ENCODE measurements around the gene ATP10B. TPM values are rescaled to one million over a fixed set of nuclear protein-coding genes. Genes with fewer than 3 reads are reported as not detected.

The ATP10B gene
- total RNA-seq, 1 experiment from 2014 or later: not detected

DNA sequence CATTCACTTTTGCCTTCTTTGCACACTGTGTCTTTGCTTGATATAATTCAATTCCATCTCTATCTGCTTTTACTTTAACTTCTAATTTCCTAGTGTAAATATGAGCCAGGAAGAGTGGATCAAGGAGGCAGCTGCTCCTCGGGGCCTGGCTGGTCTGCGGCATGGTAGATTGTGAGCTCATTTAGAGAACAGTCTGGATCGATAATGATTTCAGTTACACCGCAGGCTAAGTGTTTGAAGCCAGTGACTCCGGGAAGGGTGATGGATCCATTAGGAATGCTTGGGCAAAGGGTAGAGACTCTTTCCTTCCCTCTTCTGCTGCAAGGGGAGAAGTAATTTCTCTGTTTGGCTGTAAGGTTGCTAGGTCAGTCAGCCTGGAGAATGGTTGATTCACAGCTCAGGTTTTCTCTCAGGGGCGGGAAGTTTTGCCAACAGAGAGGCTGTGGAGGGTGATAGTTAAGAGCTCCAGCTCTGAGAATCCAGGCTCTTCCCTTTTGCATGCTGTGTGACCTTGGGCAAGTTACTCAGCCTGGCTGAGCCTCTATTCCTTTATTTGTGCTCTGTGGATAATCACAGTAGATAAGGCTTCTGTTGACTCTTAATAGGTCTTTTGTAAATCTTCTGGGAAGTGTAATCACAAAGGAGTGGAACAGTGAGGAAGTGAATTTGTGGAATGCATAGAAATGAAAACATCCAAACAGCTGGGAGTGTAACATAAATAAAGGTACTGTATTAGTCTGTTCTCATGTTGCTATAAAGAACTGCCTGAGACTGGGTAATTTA, 331.2 kb downstream of the ATP10B start:
- Histone ChIP-seq H3K36me3 (ENCODE audit: control insufficient read depth, insufficient read depth, low read length) (no peaks in the 10 kb centered on the region), H3K4me1 (ENCODE audit: control insufficient read depth, insufficient read depth, low read length) (no peaks in the 10 kb centered on the region), H3K4me3 (ENCODE audit: low read depth in 2 of 2, low read length in 2 of 2) (no peak overlapping the region), H3K27ac (ENCODE audit: low read length) (no peak overlapping the region), H3K27me3 (ENCODE audit: control insufficient read depth, insufficient read depth, low read length) (no peaks in the 10 kb centered on the region), H3K9me3 (ENCODE audit: control insufficient read depth, insufficient read depth, low read depth, low read length) (no peaks in the 10 kb centered on the region)
- no peak for DNase-seq (ENCODE audit: low read depth, low spot score)
- intact Hi-C loops (cut with micrococcal nuclease; ENCODE audit: unreplicated experiment): no loop called here
- ChIA-PET CTCF (no interaction called here), POLR2A (no interaction called here)
- no peak for ATAC-seq
- no TSS peak for BruUV-seq (replicated peaks)
- in situ Hi-C loops (cut with HindIII; ENCODE audit: low pct_unique_long_range_greater_than_20kb, low sequenced_read_pairs): no loop called here
- TF ChIP-seq POLR2AphosphoS5 (IDR thresholded peaks at IDR 0.05; ENCODE audit: low read depth, low read length) (no peak), SIN3A (IDR thresholded peaks at IDR 0.05; ENCODE audit: borderline replicate concordance, insufficient read depth, low read depth, low read length) (no peak), TCF7L2 (IDR thresholded peaks at IDR 0.05; ENCODE audit: low read depth, low read length) (no peak)
- TF ChIP-seq, protein P1, sequence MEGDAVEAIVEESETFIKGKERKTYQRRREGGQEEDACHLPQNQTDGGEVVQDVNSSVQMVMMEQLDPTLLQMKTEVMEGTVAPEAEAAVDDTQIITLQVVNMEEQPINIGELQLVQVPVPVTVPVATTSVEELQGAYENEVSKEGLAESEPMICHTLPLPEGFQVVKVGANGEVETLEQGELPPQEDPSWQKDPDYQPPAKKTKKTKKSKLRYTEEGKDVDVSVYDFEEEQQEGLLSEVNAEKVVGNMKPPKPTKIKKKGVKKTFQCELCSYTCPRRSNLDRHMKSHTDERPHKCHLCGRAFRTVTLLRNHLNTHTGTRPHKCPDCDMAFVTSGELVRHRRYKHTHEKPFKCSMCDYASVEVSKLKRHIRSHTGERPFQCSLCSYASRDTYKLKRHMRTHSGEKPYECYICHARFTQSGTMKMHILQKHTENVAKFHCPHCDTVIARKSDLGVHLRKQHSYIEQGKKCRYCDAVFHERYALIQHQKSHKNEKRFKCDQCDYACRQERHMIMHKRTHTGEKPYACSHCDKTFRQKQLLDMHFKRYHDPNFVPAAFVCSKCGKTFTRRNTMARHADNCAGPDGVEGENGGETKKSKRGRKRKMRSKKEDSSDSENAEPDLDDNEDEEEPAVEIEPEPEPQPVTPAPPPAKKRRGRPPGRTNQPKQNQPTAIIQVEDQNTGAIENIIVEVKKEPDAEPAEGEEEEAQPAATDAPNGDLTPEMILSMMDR (IDR thresholded peaks at IDR 0.05): no peak
- TF ChIP-seq, protein P2, sequence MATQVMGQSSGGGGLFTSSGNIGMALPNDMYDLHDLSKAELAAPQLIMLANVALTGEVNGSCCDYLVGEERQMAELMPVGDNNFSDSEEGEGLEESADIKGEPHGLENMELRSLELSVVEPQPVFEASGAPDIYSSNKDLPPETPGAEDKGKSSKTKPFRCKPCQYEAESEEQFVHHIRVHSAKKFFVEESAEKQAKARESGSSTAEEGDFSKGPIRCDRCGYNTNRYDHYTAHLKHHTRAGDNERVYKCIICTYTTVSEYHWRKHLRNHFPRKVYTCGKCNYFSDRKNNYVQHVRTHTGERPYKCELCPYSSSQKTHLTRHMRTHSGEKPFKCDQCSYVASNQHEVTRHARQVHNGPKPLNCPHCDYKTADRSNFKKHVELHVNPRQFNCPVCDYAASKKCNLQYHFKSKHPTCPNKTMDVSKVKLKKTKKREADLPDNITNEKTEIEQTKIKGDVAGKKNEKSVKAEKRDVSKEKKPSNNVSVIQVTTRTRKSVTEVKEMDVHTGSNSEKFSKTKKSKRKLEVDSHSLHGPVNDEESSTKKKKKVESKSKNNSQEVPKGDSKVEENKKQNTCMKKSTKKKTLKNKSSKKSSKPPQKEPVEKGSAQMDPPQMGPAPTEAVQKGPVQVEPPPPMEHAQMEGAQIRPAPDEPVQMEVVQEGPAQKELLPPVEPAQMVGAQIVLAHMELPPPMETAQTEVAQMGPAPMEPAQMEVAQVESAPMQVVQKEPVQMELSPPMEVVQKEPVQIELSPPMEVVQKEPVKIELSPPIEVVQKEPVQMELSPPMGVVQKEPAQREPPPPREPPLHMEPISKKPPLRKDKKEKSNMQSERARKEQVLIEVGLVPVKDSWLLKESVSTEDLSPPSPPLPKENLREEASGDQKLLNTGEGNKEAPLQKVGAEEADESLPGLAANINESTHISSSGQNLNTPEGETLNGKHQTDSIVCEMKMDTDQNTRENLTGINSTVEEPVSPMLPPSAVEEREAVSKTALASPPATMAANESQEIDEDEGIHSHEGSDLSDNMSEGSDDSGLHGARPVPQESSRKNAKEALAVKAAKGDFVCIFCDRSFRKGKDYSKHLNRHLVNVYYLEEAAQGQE (IDR thresholded peaks at IDR 0.05; ENCODE audit: insufficient read depth in 1 of 2, low read depth in 2 of 2, low read length in 1 of 2): no peak

DNA sequence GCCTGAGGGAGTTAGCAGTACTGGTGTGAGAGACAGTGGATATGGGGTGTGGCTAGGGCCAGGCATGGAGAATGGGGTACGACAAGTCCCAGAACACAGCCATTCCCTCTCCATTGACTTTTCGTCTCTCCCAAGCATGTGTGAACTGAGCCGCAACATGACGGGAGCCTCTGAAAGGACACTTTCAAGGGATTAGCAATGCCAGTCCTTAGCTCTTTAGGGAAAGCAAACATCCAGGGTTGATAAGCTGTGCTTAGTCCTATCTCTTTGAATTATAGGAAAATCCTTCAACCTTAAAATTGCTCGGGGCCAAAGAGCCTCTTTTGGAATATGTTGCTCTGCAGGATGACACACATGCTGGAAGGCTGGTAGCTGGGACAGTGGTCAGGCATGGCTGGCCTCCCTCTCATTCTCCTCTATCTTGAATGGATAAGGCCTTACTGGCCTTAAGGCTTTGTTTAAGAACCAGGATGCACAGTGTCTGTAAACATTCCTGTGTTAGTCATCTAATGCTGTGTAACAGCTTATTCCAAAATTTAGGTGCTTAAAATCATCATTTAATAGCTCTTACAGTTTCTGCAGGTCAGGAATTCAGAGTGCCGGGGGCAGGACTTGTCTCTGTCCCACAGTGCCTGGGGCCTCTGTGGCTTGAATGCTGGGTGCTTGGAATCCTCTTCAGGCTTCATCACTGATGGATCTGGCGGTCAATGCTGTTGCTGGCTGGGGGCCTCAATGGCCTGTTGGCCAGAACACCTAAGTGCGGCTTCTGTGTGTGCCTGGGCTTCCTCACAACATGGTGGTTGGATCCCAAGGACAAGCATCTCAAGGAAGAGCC, 335.1 kb downstream of the ATP10B start:
- Histone ChIP-seq H3K9me3 (ENCODE audit: control insufficient read depth, insufficient read depth, low read depth, low read length) (no peaks in the 10 kb centered on the region), H3K36me3 (ENCODE audit: control insufficient read depth, insufficient read depth, low read length) (no peaks in the 10 kb centered on the region), H3K27me3 (ENCODE audit: control insufficient read depth, insufficient read depth, low read length) (no peaks in the 10 kb centered on the region), H3K4me3 (ENCODE audit: low read depth in 2 of 2, low read length in 2 of 2) (no peak overlapping the region), H3K4me1 (ENCODE audit: control insufficient read depth, insufficient read depth, low read length) (no peaks in the 10 kb centered on the region), H3K27ac (ENCODE audit: low read length) (no peak overlapping the region)
- in situ Hi-C loops (cut with HindIII; ENCODE audit: low pct_unique_long_range_greater_than_20kb, low sequenced_read_pairs) (no loop called here), intact Hi-C loops (cut with micrococcal nuclease; ENCODE audit: unreplicated experiment) (no loop called here)
- ChIA-PET CTCF (no interaction called here), POLR2A (no interaction called here)
- TF ChIP-seq SIN3A (IDR thresholded peaks at IDR 0.05; ENCODE audit: borderline replicate concordance, insufficient read depth, low read depth, low read length) (no peak), TCF7L2 (IDR thresholded peaks at IDR 0.05; ENCODE audit: low read depth, low read length) (no peak), POLR2AphosphoS5 (IDR thresholded peaks at IDR 0.05; ENCODE audit: low read depth, low read length) (no peak)
- TF ChIP-seq, protein P2 (IDR thresholded peaks at IDR 0.05; ENCODE audit: insufficient read depth in 1 of 2, low read depth in 2 of 2, low read length in 1 of 2): no peak
- TF ChIP-seq, protein P1 (IDR thresholded peaks at IDR 0.05): no peak
- BruUV-seq (replicated peaks): no TSS peak
- DNase-seq (ENCODE audit: low read depth, low spot score) (no peak), ATAC-seq (no peak)
